ES-I3 (cell line): ENCODE data around the gene EGFL6.
A peak's percentile ranks its signal among the peaks of the same experiment; 100 is the strongest.

Source experiments
- H3K36me3 ChIP-seq: 2 replicates; pipeline ENCODE4 v1.6.1; 2013; ENCODE audit warnings: mild to moderate bottlenecking, low read length, control low read depth, moderate library complexity; ENCODE audit not compliant: insufficient read depth
- H3K4me1 ChIP-seq: 2 replicates; pipeline ENCODE4 v1.6.1; 2013; ENCODE audit warnings: mild to moderate bottlenecking, control low read depth, low read length; ENCODE audit not compliant: insufficient read depth
- H3K9ac ChIP-seq: 2 replicates; pipeline ENCODE4 v1.6.1; 2013; ENCODE audit warnings: low read depth, mild to moderate bottlenecking, low read length, moderate library complexity
- H3K9me3 ChIP-seq: 2 replicates; pipeline ENCODE4 v1.6.1; 2013; ENCODE audit warnings: mild to moderate bottlenecking, low read length, moderate library complexity; ENCODE audit not compliant: control insufficient read depth, insufficient read depth

EGFL6 gene

GRCh38 chrX:13565511-13565910, 3.9 kb upstream of the EGFL6 start:
- H3K9ac ChIP-seq: no peak overlapping the region
- H3K9me3 ChIP-seq: no peaks in the 10 kb centered on the region
- H3K36me3 ChIP-seq: no peaks in the 10 kb centered on the region
- H3K4me1 ChIP-seq: no peaks in the 10 kb centered on the region; the same call in 1 of the 2 replicates

DNA sequence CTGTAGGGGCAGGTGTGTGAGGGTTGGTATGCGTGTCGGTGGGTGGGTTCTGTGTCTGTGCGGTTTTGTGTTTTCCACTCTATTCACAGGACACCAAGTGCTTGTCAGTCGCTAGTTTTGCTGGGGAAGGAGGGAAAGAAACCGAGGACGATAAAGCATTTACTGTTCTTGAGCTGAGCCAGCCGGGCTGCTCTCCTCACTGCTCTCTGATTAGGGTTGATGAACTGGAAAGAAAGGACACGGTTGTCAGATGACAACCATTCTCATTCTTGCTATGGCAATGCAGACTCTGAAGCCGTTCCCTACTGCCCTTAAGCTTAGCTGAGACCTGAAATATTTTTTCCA, 832 bp downstream of the EGFL6 start:
- no peaks in the 10 kb centered on the region for H3K4me1 ChIP-seq
- no peaks in the 10 kb centered on the region for H3K9me3 ChIP-seq
- H3K9ac ChIP-seq: peak overlapping the region; percentile 45; the same call in 1 of the 2 replicates
- no peaks in the 10 kb centered on the region for H3K36me3 ChIP-seq

- H3K9ac ChIP-seq: no peak overlapping the region
- no peaks in the 10 kb centered on the region for H3K4me1 ChIP-seq
- H3K36me3 ChIP-seq: no peaks in the 10 kb centered on the region
- no peaks in the 10 kb centered on the region for H3K9me3 ChIP-seq
Observed at GRCh38 chrX:13571136-13571535, 1.7 kb downstream of the EGFL6 start.

- Histone ChIP-seq H3K36me3 (no peaks in the 10 kb centered on the region), H3K9me3 (no peaks in the 10 kb centered on the region), H3K9ac (no peak overlapping the region), H3K4me1 (no peaks in the 10 kb centered on the region)
Observed at GRCh38 chrX:13574600-13574999, 5.2 kb downstream of the EGFL6 start.

GRCh38 chrX:13579661-13580060, 10.3 kb downstream of the EGFL6 start:
- Histone ChIP-seq H3K36me3 (no peaks in the 10 kb centered on the region), H3K9ac (no peak overlapping the region), H3K4me1 (no peaks in the 10 kb centered on the region), H3K9me3 (no peaks in the 10 kb centered on the region)

GRCh38 chrX:13581554-13581953, 12.2 kb downstream of the EGFL6 start:
- H3K9ac ChIP-seq: no peak overlapping the region
- no peaks in the 10 kb centered on the region for H3K4me1 ChIP-seq
- H3K9me3 ChIP-seq: no peaks in the 10 kb centered on the region
- H3K36me3 ChIP-seq: no peaks in the 10 kb centered on the region

- Histone ChIP-seq H3K36me3 (no peaks in the 10 kb centered on the region), H3K9ac (no peak overlapping the region), H3K4me1 (peaks cover 7% of the 10 kb centered on the region), H3K9me3 (no peaks in the 10 kb centered on the region)
Observed at GRCh38 chrX:13587786-13588477, 18.5 kb downstream of the EGFL6 start.

GRCh38 chrX:13590207-13590606, 20.8 kb downstream of the EGFL6 start:
- H3K9ac ChIP-seq: no peak overlapping the region
- peaks cover 7% of the 10 kb centered on the region for H3K4me1 ChIP-seq
- no peaks in the 10 kb centered on the region for H3K36me3 ChIP-seq
- H3K9me3 ChIP-seq: no peaks in the 10 kb centered on the region

DNA sequence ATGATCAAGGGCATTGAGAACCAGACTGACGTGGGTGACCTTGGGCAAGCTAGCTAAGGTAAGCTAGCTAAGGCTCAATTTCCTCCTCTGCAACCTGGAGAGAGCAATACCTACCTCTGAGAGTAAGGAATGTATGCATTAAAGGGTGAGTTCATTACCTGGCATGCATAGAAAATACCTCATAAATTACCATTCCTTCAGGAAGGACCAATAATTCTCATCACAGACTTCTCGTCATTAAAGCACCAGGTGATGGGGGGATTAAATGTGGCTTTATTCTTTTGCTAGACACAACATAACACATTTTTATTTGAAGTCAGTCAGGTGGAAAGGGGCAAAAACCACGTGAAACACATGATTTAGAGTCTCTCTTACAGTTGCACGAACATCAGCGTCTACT, 21.5 kb downstream of the EGFL6 start:
- no peaks in the 10 kb centered on the region for H3K9me3 ChIP-seq
- H3K4me1 ChIP-seq: peaks cover 7% of the 10 kb centered on the region
- no peak overlapping the region for H3K9ac ChIP-seq
- no peaks in the 10 kb centered on the region for H3K36me3 ChIP-seq

GRCh38 chrX:13597874-13598273, 28.5 kb downstream of the EGFL6 start:
- H3K4me1 ChIP-seq: no peaks in the 10 kb centered on the region
- no peaks in the 10 kb centered on the region for H3K36me3 ChIP-seq
- no peaks in the 10 kb centered on the region for H3K9me3 ChIP-seq

GRCh38 chrX:13598877-13599276, 29.5 kb downstream of the EGFL6 start:
- H3K4me1 ChIP-seq: no peaks in the 10 kb centered on the region
- H3K9me3 ChIP-seq: no peaks in the 10 kb centered on the region
- H3K9ac ChIP-seq: no peak overlapping the region
- H3K36me3 ChIP-seq: no peaks in the 10 kb centered on the region

More at GRCh38 chrX:13597874-13598273, 28.5 kb downstream of the EGFL6 start:
- H3K9ac ChIP-seq: no peak overlapping the region

GRCh38 chrX:13599491-13599890, 30.1 kb downstream of the EGFL6 start:
- Histone ChIP-seq H3K36me3 (no peaks in the 10 kb centered on the region), H3K4me1 (no peaks in the 10 kb centered on the region), H3K9me3 (no peaks in the 10 kb centered on the region), H3K9ac (no peak overlapping the region)

- Histone ChIP-seq H3K4me1 (peaks cover 9% of the 10 kb centered on the region; the same call in 1 of the 2 replicates), H3K9ac (no peak overlapping the region), H3K9me3 (no peaks in the 10 kb centered on the region), H3K36me3 (no peaks in the 10 kb centered on the region)
Observed at GRCh38 chrX:13605611-13606010, 36.2 kb downstream of the EGFL6 start.

DNA sequence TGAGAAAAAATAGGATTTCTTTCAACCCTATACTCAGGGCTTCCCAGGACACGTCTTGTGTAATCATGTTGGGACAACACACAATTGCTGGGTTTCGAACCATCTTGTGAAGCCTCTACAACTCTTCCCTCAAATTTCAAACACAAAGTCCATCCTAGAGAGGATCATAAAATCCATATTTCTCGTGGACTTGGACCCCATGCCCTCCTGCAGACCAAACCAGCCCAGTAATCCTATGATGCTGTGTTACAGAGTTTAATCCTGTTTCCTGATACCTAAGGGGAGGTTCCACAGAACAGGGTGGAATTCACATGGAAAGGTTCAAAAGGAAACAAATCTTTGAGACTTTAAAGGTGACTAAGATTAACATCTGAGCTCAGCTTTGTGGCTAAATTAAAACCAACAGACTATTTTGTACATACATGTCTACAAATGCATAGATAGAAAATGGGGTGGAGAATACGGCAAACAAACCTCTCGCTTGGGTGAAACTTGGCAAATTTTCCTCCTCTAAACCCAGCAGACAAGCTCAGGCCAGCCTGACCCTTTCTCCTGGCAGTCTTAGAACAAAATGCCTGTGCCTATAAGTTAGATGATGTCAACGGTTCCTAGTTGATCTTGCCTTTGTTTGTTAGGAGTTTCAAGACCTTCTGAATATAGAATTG, 38.1 kb downstream of the EGFL6 start:
- no peaks in the 10 kb centered on the region for H3K36me3 ChIP-seq
- no peaks in the 10 kb centered on the region for H3K9me3 ChIP-seq
- peaks cover 9% of the 10 kb centered on the region; the same call in 1 of the 2 replicates for H3K4me1 ChIP-seq
- no peak overlapping the region for H3K9ac ChIP-seq

DNA sequence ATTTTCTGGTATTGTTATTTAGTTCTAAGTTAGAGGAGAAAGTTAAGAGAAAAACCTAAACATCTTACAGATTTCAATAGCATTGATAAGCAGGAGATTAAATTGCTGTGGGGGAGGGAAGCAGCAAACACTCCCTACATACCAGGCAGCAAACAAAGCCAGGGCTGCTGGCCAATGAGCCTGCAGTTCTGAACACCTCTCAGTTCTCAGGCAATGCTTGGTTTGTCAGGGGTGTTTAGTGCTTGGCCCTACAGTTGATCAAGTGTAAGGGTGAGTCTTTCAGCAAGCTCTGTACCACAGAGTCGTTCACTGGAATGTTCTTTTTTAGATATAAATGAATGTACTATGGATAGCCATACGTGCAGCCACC, 38.6 kb downstream of the EGFL6 start:
- Histone ChIP-seq H3K4me1 (peaks cover 9% of the 10 kb centered on the region; the same call in 1 of the 2 replicates), H3K36me3 (no peaks in the 10 kb centered on the region), H3K9me3 (no peaks in the 10 kb centered on the region), H3K9ac (no peak overlapping the region)
